HG03457 (cell line): Measurements from ENCODE around the gene KRT17.
"Not testable (repeated sequence)": the region's sequence is repeated elsewhere in the genome, so short reads cannot be mapped to it uniquely, and the experiment has no call there.

Experiments
- ATAC-seq: cut with Tn5 transposase; IDR thresholded peaks from one replicate; pipeline ENCODE4 v1.9.1; 2021; ENCODE audit warnings: moderate number of reproducible peaks; ENCODE audit not compliant: unreplicated experiment

KRT17 gene

GRCh38 chr17:41654678-41655607 is 30.6 kb upstream of the KRT17 start:
- no peak for ATAC-seq

- no peak for ATAC-seq
Observed at GRCh38 chr17:41653892-41654677, 29.7 kb upstream of the KRT17 start.

GRCh38 chr17:41653421-41653820 is 29.0 kb upstream of the KRT17 start:
- no peak for ATAC-seq

GRCh38 chr17:41652461-41652970 is 28.1 kb upstream of the KRT17 start:
- no peak for ATAC-seq

DNA sequence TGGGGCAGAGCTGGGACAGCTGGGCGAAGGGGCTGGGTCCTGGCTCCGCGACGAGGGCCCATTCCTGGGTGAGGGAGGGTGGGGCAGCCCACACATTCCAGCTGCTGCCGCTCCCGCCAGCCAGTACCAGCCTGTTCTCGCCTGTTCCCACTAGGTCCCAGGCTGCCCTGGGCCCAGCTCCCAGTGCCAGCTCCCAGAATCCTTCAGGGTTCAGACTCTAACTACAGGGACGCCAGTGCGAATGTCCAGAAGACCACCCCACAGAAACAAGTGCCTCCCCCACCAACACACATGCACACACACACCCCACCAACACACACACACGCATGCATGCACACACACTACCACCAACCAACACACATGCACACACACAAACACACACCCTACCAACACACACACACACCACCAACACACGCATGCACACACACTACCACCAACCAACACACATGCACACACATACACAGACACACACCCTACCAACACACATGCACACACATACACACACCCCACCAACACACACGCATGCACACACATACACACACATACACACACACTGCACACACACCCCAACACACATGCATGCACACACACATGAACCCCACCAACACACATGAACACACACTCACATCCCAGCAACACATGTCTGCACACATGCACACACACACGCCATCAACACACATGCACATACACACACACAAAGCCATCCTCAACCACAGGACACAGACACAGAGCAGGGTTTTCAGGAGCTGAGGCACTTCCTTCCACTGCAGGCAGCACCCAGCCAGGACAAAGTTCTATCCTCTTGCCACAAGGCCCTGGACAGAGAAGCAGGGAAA is 27.5 kb upstream of the KRT17 start:
- ATAC-seq: no peak

DNA sequence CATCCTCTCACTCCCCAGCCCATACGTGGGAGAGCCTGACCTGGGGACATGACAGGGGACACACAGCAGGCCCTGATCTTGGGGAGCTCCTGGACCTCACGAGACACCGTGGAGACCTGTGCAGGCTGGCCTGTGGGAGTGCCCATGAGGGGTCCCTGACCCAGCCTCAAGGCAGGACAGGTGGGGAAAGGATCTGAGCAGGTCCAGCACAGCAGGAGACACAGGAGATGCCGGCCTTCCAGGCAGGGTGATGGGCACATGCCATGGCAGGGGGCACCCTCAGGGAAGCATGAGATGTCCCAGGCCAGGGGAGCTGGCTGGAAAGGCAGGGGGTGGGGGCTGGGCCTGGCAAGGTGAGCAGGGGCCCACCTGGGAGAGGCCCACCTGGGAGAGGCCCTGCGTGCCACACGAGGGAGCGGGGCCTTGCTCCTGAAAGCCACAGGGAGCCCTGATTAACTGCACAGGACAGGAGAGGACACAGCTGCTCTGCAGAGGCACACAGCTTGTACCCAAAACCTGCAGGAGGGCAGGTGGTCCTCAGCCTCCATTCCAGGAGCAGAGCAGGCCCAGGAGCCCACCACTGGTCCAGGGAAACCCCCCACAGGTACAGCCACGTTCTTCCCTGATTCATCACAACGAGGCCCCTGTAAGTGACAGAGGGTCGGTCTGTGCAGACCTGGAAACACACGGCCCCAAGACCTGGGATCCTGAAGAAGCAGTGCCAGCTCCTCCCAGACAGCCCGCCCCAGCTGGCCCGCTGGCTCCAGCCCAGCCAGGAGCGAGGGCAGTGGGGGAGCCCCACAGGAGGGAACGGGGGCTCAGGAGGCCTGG is 26.6 kb upstream of the KRT17 start:
- no peak for ATAC-seq

DNA sequence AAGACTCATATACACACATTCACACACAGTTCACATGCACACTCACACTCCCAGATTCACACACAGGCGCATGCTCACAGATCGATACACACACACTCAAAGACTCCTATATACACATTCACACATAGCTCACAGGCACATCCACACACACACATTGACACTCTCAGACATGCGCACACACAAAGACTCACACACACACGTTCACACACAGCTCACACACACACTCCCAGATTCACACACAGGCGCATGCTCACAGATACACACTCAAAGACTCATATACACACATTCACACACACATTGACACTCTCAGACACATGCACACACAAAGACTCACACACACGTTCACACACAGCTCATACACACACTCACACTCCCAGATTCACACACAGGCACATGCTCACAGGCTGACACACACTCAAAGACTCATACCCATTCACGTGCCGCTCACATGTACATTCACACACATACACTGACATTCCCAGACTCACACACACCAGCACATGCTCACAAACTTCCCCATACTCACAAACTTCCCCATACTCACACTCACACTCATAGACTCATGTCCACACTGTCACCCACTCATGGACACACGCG is 25.6 kb upstream of the KRT17 start:
- no peak for ATAC-seq

GRCh38 chr17:41648411-41649195 is 24.2 kb upstream of the KRT17 start:
- no peak for ATAC-seq

DNA sequence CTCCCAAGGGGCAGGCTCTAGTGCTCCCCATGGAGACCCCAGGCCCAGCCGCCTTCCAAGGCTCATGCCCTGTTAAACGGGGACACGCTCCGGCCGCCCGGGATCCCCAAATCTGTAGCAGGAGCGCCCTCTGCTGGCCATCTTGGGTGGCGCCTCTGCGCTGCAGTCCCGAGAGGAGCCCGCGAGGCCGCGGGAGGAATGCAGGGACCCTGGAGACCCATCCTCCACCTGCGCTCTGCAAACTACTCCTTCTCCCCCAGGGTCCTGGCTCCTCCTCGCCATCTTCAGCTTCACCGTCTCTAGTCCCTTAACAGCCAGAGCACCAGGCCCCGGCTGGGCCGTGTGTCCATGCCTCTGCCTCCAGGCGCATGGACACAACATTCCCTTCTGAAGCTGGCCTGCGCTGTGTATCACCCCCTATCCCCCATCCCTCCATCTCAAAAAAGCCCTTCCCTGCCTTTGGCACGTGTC is 23.6 kb upstream of the KRT17 start:
- ATAC-seq: no peak

- ATAC-seq: no peak
Observed at GRCh38 chr17:41647038-41647813, 22.9 kb upstream of the KRT17 start.

DNA sequence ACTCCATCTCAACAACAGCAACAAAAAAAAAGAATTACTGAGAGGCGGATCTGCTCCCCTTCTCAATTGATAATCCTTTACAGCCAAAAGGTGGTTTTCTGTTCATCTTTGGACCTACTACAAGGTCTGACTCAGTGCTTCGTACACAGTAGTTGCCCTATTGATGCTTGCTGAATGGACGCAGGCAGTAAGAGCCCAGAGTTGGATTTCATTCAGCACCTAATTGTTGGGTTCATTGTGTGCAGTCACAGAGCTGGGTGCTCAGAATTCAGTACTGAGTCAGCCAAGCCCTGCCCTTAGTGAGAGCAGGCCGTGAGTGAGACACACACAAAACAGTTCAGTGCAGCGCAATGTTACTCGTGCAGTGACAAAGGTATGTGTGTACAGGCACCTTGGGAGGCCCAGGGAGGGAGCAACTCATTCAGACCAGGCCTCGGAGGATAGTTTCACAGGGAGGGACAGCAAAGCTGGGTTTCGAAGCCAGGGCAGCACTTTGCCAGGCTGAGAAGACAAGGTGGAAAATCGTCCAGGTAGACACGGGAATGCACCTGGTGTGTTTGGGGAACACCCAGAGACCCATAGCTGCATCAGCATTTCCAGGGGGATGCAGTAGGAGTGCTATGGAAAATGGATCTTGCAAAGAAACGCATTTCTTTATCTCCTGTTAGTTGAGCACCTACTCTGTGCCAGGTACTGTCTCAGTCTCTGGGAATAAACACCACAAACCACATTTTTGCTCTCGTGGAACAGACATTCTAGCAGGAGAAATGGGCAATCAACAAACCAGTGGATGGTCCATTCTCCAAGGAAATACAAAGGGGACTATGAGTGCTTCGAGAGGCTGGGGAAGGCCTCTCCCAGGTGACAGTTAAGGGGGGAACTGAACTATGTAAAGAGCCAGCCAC is 18.1 kb upstream of the KRT17 start:
- no peak for ATAC-seq

DNA sequence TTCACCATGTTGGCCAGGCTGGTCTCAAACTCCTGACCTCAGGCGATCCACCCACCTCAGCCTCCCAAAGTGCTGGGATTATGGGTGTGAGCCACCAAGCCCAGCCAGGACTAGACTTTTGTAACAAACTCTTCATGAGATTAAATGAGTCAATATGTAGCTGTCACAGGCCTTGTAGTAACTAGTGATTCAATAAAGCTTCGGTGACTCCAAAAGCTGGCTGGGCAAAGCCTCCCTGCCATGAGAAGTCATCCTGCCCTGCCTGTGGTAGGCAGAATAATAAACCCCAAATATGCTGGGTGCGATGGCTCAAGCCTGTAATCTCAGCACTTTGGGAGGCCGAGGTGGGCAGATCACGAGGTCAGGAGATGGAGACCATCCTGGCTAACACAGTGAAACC is 16.2 kb upstream of the KRT17 start:
- ATAC-seq: not testable (repeated sequence)

DNA sequence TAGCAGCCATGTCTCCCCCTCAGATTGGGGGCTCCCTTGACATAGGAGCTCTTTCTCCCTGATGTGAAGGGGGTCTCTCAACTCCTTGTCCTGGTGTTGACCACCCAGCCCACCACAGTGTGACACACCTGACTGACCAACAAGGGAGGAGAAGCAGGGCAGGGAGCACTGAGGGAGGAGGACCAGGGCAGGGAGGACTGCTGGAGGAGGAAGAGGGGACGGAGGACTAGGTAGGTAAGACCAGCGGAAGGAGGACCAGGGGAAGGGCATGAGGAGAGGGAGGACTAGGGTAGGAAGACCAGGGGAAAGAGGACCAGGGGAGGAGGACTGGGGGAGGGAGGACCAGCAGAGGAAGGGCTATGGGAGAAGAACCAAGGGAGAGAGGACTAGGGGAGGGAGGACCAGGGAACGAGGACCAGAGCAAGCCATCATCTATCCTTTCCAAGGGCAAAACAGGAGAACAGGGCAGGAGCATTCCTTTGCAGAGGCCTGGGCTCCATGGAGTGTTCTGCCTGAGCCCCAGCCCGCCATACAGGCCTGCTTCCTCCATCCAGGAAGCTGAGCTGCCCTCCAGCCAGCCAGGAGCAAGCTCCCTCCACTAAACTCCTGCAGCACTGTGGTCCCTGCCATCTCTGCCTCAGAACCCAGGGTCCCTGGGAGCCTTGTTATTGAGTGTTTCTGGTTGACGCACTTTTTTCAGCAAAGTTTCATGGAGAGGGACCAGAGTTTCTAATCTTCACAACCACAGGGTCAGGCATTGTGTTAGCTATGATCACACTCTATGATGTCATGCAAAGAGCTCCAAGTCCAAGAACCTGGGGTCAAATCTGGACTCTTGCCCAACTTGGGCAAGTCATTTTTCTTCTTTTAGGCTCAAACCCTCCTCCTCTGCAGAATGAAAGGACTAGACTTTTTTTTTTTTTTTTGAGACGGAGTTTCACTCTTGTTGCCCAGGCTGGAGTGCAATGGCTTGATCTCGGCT is 15.4 kb upstream of the KRT17 start:
- no peak for ATAC-seq

GRCh38 chr17:41638941-41639340 is 14.6 kb upstream of the KRT17 start:
- ATAC-seq: no peak

DNA sequence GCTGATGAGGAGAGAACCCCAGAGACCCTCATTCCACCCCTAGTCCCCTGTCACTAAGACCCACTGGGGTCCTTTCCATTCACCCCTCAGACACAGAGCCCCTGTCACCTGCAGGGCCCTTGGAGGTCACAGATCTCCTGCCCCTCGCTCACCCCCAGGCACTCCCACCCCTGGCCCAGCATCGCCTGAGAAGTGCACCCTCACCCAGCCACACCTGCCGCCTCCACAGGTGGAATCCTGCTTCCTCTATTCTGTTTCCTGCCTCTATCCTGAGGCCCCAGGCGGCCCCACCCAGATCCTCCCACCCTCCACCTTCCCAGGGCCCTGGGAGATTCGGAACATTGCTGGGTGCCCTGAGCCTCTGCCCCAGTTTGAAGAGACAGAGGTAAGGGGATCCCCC is 13.8 kb upstream of the KRT17 start:
- ATAC-seq: no peak

- no peak for ATAC-seq
Observed at GRCh38 chr17:41636652-41637051, 12.3 kb upstream of the KRT17 start.
